ENCODE data around the gene HIVEP2. TPM values are rescaled to one million over a fixed set of nuclear protein-coding genes. Genes with fewer than 3 reads are reported as not detected.
A peak's percentile ranks its signal among the peaks of the same experiment; 100 is the strongest.

The HIVEP2 gene
- total and polyA plus RNA-seq, 4 donors = 3.0 to 23.8 (median 11.2) TPM

GRCh38 chr6:142926494-142927270 is 18.3 kb downstream of the HIVEP2 start:
- TF ChIP-seq CTCF (IDR thresholded peaks at IDR 0.05; ENCODE audit: control extremely low read depth, extremely low read depth) = no peak
- peak overlapping the region; percentile 92 to 99 for H3K27ac ChIP-seq (ENCODE audit: low read depth in 1 of 2, low read length in 1 of 2)
- 1% methylated on average over 69 to 75 of the region's 75 CpGs for WGBS, 2 donors
- H3K36me3 ChIP-seq (ENCODE audit: control insufficient read depth in 4 of 4, insufficient read depth in 4 of 4, low read length in 4 of 4) = no peaks in the 10 kb centered on the region
- peak overlapping the region; percentile 67 to 93 for H3K9ac ChIP-seq (ENCODE audit: insufficient read depth in 1 of 2, low read length in 2 of 2)
- peaks cover 0 to 17% (median 4%) of the 10 kb centered on the region in 5 donors for H3K4me1 ChIP-seq (ENCODE audit: control insufficient read depth in 5 of 5, insufficient read depth in 5 of 5, low read length in 5 of 5)
- H3K4me3 ChIP-seq = peak overlapping the region; percentile 60
- no peaks in the 10 kb centered on the region for H3K9me3 ChIP-seq (ENCODE audit: control insufficient read depth in 4 of 4, insufficient read depth in 3 of 4, low read length in 3 of 4)
- ATAC-seq (ENCODE audit: insufficient read depth, low FRiP score) = peak; percentile 90
- DNase-seq = peak; percentile 89 to 94 (median 91)
- no peaks in the 10 kb centered on the region for H3K27me3 ChIP-seq (ENCODE audit: control insufficient read depth in 3 of 3, insufficient read depth in 3 of 3, low read length in 2 of 3)

- ATAC-seq (ENCODE audit: insufficient read depth, low FRiP score) (no peak), DNase-seq (no peak)
- H3K27me3 ChIP-seq (ENCODE audit: control insufficient read depth in 3 of 3, insufficient read depth in 3 of 3, low read length in 2 of 3) = no peaks in the 10 kb centered on the region
- peak overlapping the region; percentile 92 to 99 for H3K27ac ChIP-seq (ENCODE audit: low read depth in 1 of 2, low read length in 1 of 2)
- no peak for TF ChIP-seq CTCF (IDR thresholded peaks at IDR 0.05; ENCODE audit: control extremely low read depth, extremely low read depth)
- H3K36me3 ChIP-seq (ENCODE audit: control insufficient read depth in 4 of 4, insufficient read depth in 4 of 4, low read length in 4 of 4) = no peaks in the 10 kb centered on the region
- H3K4me1 ChIP-seq (ENCODE audit: control insufficient read depth in 5 of 5, insufficient read depth in 5 of 5, low read length in 5 of 5) = peaks cover 0 to 17% (median 4%) of the 10 kb centered on the region in 5 donors
- H3K4me3 ChIP-seq = no peak overlapping the region
- 60% methylated on average over 2 of the region's 2 CpGs for WGBS, 2 donors
- no peaks in the 10 kb centered on the region for H3K9me3 ChIP-seq (ENCODE audit: control insufficient read depth in 4 of 4, insufficient read depth in 3 of 4, low read length in 3 of 4)
- peak overlapping the region; percentile 31 to 83 for H3K9ac ChIP-seq (ENCODE audit: insufficient read depth in 1 of 2, low read length in 2 of 2)
These were observed 18.8 kb downstream of the HIVEP2 start for GRCh38 chr6:142926177-142926493.

- ATAC-seq (ENCODE audit: insufficient read depth, low FRiP score) (no peak), DNase-seq (peak in 2 of 3 donors; percentile 39 to 49)
- Histone ChIP-seq H3K4me3 (no peak overlapping the region), H3K27ac (ENCODE audit: low read depth in 1 of 2, low read length in 1 of 2) (peak overlapping the region in 1 of 2 donors; percentile 53), H3K36me3 (ENCODE audit: control insufficient read depth in 4 of 4, insufficient read depth in 4 of 4, low read length in 4 of 4) (no peaks in the 10 kb centered on the region), H3K4me1 (ENCODE audit: control insufficient read depth in 5 of 5, insufficient read depth in 5 of 5, low read length in 5 of 5) (peaks cover 0 to 17% (median 4%) of the 10 kb centered on the region in 5 donors), H3K27me3 (ENCODE audit: control insufficient read depth in 3 of 3, insufficient read depth in 3 of 3, low read length in 2 of 3) (no peaks in the 10 kb centered on the region), H3K9ac (ENCODE audit: insufficient read depth in 1 of 2, low read length in 2 of 2) (no peak overlapping the region), H3K9me3 (ENCODE audit: control insufficient read depth in 4 of 4, insufficient read depth in 3 of 4, low read length in 3 of 4) (no peaks in the 10 kb centered on the region)
- WGBS, 2 donors = 88 to 91% methylated on average over 7 of the region's 7 CpGs
- TF ChIP-seq CTCF (IDR thresholded peaks at IDR 0.05; ENCODE audit: control extremely low read depth, extremely low read depth) = no peak
These were observed 19.3 kb downstream of the HIVEP2 start for GRCh38 chr6:142925575-142926110.

Data from lung (tissue), 12 donors.